Measurements from ENCODE around the gene LCN1. TPM values are rescaled to one million over a fixed set of nuclear protein-coding genes. Genes with fewer than 3 reads are reported as not detected.

Gene LCN1
- total RNA-seq, 1 experiment from 2014 or later: not detected

DNA sequence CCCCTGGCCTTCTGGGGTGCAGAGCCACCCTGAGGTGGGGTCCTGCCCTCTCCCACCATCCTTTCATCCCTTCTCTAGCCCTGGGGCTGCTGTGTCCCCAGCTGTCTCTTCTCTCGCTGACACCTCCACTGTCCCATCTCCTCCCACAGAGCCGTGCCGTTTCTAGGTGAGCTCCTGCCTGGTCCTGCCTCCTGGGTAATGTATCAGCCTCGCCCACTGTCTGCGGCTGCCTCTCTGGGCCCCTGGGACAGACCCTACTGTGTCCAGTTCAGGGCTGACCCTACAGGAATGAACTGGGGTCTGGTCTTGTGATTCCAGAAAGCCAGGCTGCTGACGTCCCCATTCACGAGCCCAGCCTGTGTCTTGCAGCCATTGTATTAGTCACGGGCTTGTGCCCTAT, 44.4 kb downstream of the LCN1 start:
- no peaks in the 10 kb centered on the region for H3K4me1 Mint-ChIP-seq (ENCODE audit: insufficient read depth, unreplicated experiment)
- no TSS peak for BruUV-seq (replicated peaks)
- intact Hi-C loops (cut with micrococcal nuclease): no loop called here
- no peak for DNase-seq (ENCODE audit: unreplicated experiment)
- H3K27ac Mint-ChIP-seq (ENCODE audit: low read depth, unreplicated experiment): no peak overlapping the region
- peaks cover 61% of the 10 kb centered on the region for H3K27me3 Mint-ChIP-seq (ENCODE audit: insufficient read depth, unreplicated experiment)
- H3K4me3 Mint-ChIP-seq (ENCODE audit: unreplicated experiment): no peak overlapping the region
- TF ChIP-seq, protein P1, sequence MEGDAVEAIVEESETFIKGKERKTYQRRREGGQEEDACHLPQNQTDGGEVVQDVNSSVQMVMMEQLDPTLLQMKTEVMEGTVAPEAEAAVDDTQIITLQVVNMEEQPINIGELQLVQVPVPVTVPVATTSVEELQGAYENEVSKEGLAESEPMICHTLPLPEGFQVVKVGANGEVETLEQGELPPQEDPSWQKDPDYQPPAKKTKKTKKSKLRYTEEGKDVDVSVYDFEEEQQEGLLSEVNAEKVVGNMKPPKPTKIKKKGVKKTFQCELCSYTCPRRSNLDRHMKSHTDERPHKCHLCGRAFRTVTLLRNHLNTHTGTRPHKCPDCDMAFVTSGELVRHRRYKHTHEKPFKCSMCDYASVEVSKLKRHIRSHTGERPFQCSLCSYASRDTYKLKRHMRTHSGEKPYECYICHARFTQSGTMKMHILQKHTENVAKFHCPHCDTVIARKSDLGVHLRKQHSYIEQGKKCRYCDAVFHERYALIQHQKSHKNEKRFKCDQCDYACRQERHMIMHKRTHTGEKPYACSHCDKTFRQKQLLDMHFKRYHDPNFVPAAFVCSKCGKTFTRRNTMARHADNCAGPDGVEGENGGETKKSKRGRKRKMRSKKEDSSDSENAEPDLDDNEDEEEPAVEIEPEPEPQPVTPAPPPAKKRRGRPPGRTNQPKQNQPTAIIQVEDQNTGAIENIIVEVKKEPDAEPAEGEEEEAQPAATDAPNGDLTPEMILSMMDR (IDR thresholded peaks at IDR 0.05; ENCODE audit: unreplicated experiment): no peak
- ChIA-PET CTCF (no interaction called here), POLR2A (no interaction called here)
- no peaks in the 10 kb centered on the region for H3K9me3 Mint-ChIP-seq (ENCODE audit: unreplicated experiment)
- no peaks in the 10 kb centered on the region for H3K36me3 Mint-ChIP-seq (ENCODE audit: insufficient read depth, unreplicated experiment)

DNA sequence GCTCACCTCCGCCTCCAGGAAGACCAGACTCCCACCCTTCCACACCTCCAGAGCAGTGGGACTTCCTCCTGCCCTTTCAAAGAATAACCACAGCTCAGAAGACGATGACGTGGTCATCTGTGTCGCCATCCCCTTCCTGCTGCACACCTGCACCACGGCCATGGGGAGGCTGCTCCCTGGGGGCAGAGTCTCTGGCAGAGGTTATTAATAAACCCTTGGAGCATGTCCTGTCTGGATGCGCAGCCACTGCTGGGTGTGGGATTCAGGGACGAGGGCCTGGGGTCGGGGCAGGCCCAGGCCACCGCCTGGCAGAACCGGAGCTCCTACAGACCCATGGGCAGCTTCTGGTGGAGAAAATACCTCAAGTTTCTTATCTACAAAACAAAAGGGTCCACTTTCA, 45.3 kb downstream of the LCN1 start:
- intact Hi-C loops (cut with micrococcal nuclease): no loop called here
- H3K27ac Mint-ChIP-seq (ENCODE audit: low read depth, unreplicated experiment): no peak overlapping the region
- H3K9me3 Mint-ChIP-seq (ENCODE audit: unreplicated experiment): no peaks in the 10 kb centered on the region
- H3K4me3 Mint-ChIP-seq (ENCODE audit: unreplicated experiment): no peak overlapping the region
- peak; percentile 13 for DNase-seq (ENCODE audit: unreplicated experiment)
- peaks cover 56% of the 10 kb centered on the region for H3K27me3 Mint-ChIP-seq (ENCODE audit: insufficient read depth, unreplicated experiment)
- ChIA-PET CTCF (interaction anchor here (0.6 to 0.7 kb wide), 3 partner anchors 12 to 757 kb away, joined by 3 to 4 read pairs (median 3); no protein-coding TSS in a partner anchor), POLR2A (no interaction called here)
- TF ChIP-seq, protein P1 (IDR thresholded peaks at IDR 0.05; ENCODE audit: unreplicated experiment): no peak
- H3K36me3 Mint-ChIP-seq (ENCODE audit: insufficient read depth, unreplicated experiment): no peaks in the 10 kb centered on the region
- H3K4me1 Mint-ChIP-seq (ENCODE audit: insufficient read depth, unreplicated experiment): no peaks in the 10 kb centered on the region
- no TSS peak for BruUV-seq (replicated peaks)

DNA sequence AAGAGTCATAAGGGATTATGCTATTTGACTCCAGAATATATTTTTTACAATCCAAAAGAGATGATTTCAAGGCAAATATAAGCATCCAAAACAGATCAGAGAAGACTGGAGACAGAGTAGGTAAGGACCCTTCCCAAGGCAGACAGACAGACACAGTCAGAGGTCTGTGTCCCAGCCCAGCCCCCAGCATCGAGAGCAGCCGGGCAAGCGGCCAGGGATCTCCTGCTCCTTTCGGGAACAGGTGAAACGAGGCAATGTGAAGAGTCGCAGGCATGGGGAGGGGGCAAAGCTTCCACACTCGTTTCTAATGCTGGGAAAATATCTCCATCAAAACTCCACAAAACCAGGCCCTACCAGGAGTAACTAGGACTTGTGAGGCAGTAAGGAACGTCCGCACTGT, 46.1 kb downstream of the LCN1 start:
- DNase-seq (ENCODE audit: unreplicated experiment): no peak
- Mint-ChIP-seq H3K36me3 (ENCODE audit: insufficient read depth, unreplicated experiment) (no peaks in the 10 kb centered on the region), H3K9me3 (ENCODE audit: unreplicated experiment) (no peaks in the 10 kb centered on the region), H3K27me3 (ENCODE audit: insufficient read depth, unreplicated experiment) (peaks cover 56% of the 10 kb centered on the region), H3K4me1 (ENCODE audit: insufficient read depth, unreplicated experiment) (no peaks in the 10 kb centered on the region), H3K27ac (ENCODE audit: low read depth, unreplicated experiment) (no peak overlapping the region), H3K4me3 (ENCODE audit: unreplicated experiment) (no peak overlapping the region)
- CTCF ChIA-PET: interaction anchor here (0.5 to 0.6 kb wide), 3 partner anchors 64 to 1314 kb away, joined by 3 read pairs; no protein-coding TSS in a partner anchor
- no TSS peak for BruUV-seq (replicated peaks)
- POLR2A ChIA-PET: no interaction called here
- intact Hi-C loops (cut with micrococcal nuclease): no loop called here
- TF ChIP-seq, protein P1 (IDR thresholded peaks at IDR 0.05; ENCODE audit: unreplicated experiment): no peak

DNA sequence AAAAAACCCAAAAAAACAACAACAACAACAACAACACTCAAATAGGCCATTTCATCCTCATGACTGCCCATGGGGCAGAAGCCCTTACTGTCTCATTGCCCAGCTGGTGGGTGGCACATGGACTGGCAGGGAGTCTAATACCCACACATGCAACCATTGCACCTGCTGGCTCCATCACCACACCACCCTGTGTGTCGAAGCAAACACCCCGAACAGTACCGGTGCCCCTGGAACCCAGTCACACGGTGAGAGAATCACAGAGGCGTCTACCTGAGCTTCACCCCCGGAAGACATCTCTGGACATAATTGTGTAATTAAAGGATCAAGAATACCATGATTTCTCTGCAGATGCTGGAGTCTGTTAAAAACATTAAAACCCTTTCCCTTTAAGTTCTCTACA, 46.8 kb downstream of the LCN1 start:
- TF ChIP-seq, protein P1 (IDR thresholded peaks at IDR 0.05; ENCODE audit: unreplicated experiment): no peak
- ChIA-PET POLR2A (no interaction called here), CTCF (interaction anchor here (0.6 kb wide), 1 partner anchor 53 kb away, joined by 3 read pairs; no protein-coding TSS in a partner anchor)
- Mint-ChIP-seq H3K4me1 (ENCODE audit: insufficient read depth, unreplicated experiment) (no peaks in the 10 kb centered on the region), H3K27ac (ENCODE audit: low read depth, unreplicated experiment) (no peak overlapping the region), H3K36me3 (ENCODE audit: insufficient read depth, unreplicated experiment) (no peaks in the 10 kb centered on the region), H3K9me3 (ENCODE audit: unreplicated experiment) (no peaks in the 10 kb centered on the region), H3K27me3 (ENCODE audit: insufficient read depth, unreplicated experiment) (peaks cover 56% of the 10 kb centered on the region), H3K4me3 (ENCODE audit: unreplicated experiment) (no peak overlapping the region)
- BruUV-seq (replicated peaks): no TSS peak
- intact Hi-C loops (cut with micrococcal nuclease): no loop called here
- DNase-seq (ENCODE audit: unreplicated experiment): no peak

All from MCF 10A (cell line).